Measurements from ENCODE around the gene QSOX1.
A peak's percentile ranks its signal among the peaks of the same experiment; 100 is the strongest.

QSOX1 gene

DNA sequence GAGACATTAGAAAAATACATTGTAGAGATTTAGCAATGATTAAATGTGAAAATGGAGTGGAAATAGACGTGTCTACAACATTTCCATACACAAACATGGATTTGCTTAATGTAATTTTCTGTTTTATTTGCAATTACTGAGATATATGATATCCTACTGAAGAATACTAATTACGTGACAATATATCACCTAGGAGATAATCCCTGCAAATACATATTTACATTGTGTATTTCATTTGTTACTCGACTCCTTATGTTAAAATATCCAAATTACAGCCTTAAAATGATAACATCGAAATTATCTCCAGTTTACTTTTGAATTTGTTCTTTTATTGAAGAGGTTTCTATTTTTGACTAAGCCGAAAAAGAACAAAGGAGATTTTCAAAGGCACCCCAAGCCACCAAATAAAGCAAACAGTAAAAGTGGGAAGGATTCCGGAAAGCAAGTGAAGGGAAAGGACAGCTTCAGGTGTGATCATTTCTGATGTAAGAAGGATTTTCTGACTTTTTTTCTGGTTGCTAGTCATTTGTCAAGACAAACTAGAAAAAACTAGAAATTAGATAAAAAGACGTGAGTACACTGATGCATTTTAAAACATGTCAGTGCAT, 83.3 kb downstream of the QSOX1 start:
- DNase-seq = no peak

DNA sequence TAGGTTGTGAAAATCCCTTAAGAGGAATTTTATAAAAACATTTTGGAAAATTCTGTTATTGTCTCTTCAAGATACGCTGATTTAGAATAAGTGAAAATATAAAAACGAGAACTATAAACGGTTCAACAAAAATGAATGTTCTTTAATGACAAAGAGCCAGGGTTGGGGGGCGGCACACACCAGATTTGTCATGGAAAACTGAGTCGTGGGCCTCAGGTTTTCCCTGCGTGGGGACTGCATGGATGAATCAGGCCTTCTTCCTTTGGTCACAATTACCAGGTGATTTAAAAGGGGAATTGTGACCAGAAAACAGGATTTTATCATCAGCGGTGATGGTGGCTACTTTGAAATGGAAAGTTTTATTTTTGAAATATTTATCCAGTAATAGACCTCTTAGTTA, 84.0 kb downstream of the QSOX1 start:
- no peak for DNase-seq

DNA sequence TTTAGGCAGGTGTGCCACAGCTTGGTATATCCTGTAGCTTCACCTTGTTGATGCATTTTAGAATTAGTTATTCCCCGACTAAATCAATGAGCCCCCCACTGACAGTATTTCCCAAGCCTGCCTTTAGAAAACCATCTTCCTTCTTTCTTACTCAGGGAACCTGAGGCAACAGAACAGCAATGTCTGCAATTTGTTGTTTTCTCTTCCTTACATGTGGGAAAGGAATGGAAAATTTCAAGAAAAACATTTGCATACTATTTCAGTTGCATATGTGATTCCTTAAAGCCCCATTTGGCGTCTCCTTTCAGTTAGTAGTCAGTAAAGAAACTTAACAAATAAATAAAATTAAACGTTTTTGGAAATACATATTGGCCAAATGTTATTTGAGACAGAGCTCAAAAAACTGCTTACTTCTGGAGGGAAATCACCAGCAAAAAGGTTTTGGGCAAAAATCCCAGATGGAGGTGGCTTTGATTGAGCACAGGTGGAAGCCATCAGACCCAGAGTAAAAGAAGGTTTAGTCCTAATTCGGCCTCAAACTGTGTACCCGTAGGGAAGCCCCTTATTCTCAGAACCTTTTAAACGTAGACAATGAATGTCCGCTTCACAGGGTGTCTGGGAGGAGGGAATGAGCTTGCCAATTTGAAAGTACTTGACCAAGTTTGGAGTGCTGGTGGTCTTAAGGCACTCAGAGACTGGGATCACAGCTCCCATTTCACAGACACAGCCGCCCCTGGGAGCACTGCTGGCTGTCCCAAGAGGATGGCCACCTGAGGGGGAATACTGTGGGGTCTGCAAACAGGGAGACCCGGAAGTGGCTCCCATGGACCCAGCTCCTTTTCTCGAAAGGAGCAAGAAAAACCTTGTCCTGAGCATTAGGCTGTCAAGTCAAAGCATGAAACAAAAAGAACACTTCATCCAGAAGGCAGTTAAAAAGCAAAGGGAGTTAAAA, 84.8 kb downstream of the QSOX1 start:
- DNase-seq = no peak

DNA sequence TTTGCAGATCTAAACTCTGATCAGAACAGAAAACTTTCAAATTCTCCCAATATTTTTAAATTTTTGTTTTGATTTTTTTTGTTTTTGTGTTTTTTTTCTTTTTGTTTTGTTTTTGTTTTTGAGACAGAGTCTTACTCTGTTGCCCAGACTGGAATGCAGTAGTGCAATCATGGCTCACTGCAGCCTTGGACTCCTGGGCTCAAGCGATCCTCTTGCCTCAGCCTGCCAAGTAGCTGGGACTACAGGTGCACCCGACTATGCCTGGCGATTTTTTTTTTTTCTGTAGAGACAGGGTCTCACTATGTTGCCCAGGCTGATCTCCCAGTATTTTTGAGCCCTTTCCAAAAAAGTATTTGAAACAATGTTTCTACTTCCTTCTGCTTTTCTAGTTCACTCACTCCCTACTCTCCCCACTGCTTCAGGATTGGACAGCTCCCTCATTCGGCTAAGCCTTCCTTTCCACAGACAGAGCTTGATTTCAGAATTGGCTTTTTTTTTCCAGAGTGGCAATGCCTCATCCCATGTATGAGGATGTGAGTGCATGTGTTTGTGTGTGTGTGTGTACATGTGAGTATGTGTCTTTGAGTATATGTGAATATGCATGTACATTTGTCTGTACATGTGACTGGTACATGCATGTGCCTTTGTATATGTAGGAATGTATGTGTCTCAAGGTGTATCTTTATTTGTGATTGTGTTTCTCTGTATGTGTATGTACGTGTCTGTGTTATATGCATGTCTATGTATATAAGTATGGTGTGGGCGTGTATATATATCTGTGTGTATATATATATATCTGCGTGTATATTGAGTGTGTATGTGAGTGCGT, 87.3 kb downstream of the QSOX1 start:
- DNase-seq = no peak

DNA sequence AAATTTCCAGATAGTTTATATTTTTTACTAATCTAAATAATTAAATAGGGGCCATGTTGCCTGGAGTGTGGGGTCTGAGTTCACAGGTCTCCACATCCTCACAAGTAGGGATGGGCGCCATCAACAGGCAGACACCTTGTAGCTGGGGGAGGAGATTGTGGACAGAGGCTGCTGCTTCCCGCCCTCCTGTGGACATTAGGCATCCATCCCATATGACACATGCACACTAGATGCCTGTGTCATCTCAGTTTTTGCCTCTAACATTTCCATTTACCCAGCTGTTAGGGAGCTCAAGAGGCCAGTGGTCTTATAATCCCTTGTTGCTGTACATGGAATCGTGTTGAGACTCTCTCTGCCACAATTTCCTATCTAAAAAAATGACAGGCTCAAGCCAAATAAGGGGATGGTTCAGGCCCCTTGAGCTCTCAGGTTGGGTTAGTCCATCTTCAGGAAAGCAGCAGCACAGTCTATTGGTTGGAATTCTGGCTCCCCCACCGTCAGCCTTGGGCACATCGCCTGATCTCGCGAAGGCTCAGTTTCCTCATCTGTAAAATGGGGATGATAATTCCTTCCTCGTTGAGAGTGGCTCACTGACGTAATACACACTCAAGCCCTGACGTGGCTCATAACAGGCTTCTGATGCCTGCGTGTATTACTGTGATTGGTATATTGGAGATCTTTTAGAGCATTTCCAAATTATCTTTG, 89.0 kb downstream of the QSOX1 start:
- DNase-seq = no peak

DNA sequence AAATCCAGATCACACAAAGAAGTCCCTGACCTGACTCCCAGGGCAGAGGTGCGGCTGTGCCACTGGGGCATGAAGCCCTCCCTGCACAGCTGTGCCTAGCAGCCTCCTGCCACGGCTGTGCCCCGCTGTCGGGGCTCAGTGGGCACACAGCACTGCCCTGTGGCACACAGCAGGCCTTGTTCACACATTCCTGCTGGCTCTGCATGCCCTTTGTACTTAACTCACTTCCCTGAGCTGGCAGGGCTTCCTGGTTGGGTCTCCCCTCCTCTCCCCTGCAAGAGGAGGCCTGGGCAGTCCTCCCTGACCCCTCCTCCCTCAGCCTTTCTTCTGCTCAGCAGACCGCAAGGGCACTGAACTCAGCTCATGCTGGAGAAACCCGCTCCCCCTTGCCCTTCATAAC, 90.2 kb downstream of the QSOX1 start:
- DNase-seq = no peak

DNA sequence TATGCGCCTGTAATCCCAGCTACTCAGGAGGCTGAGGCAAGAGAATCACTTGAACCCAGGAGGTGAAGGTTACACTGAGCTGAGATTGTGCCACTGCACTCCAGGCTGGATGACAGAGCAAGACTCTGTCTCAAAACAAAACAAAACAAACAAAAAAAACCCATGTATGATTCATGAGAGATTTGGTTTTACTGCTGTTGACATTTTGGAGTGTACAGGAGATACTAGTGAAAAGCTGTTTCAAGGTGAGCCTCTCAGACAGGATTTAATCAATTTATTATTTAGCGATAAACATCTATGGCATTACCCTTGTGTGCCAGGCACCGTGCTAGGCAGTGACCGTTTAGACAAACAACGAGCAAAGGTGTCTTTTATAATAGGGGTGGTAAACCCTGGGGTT, 91.9 kb downstream of the QSOX1 start:
- no peak for DNase-seq

DNA sequence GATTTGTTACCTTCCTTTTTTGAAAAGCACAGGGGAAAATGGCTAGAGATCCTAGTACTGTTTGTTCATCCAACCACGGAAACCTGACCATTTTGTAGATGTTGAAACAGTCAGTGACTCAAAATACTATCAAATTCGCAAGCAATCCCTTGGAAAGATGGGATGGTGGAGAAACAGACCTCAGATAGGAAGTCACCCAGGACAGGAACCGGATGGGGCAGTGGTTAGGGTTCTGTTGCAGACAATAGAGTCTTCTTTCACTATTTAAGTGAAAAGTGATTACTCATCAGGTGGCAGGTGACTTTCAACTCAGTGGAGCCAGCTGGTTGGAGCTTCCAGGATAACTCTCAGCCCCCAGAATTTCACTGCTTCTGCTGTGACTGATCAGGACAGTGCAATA, 92.4 kb downstream of the QSOX1 start:
- no peak for DNase-seq

DNA sequence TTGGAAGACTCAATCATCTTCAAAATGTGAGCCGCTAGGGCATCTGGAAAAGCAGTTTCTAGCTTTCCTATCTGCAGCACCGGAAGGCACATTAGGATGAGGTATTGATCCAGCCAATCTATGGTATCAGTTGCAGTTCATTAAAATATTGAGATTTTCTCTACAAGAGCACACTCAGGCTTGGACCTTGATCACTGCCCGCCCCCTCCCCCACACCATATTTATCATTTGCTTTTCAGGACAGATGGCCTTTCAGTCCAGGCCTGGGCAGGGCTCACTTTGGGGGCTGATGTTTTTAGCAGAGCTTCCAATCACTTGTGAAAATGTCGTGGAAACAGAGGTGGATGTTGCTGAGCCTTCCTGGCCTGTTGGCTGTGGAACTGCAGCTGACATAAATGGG, 92.9 kb downstream of the QSOX1 start:
- DNase-seq = no peak

DNA sequence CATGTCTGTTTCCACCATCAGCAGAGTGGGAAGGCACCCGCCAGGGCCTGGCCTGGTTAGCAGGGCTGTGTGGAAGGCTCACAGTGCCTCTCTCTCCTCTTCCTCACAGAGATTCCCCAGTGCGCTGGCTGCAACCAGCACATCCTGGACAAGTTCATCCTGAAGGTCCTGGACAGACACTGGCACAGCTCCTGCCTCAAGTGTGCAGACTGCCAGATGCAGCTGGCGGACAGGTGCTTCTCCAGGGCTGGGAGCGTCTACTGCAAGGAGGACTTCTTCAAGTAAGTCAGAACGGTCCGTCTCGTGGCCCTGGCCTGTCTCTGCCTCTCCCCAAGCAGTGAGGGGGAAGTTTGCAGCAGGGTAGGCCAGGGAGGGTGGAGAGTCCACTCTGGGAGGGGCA, 93.5 kb downstream of the QSOX1 start:
- DNase-seq = peak; percentile 8

DNA sequence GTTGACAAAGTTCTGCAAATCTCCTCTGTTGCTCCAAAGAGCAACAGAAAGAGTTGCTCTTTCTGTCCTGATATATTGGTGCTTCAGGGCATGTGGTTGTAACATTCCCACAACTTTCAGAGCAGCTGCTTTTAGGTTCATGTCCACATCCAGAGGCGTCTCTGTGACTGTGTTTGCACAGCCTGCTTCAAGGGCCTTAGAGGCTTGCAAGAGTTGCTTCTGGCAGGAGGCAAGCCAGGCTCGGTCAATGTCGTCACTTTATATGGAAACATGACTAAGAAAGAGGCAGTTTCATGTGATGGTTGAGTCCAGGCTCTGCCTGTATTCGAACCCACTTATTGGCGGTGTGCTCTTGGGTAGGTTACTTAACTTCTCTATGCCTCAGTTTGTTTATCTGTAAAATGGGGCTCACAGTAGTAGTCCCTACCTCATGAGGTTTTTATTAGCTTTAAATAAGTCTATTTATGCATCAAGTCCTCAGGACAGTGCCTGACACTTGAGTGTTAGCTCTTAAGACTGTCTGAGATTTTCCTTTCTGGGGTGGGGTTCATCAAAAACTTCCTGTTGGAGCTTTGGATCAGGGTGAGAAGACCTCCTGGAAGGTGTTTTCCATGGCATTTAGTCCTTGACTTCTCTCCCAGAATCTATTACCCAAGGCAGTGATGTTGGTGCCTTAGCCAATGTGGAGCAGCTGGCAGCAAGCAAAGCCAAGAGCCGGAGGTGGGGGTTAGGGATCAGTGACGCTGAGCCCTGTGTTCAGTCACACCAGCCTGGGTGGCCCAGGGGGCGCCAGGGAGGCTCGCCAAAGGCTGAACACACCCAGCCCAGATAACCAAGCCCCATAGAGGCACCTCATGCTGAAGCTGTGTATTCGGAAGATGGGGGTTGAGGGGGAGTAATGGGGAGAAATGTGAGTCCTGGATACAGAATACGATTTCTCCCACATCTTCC, 94.3 kb downstream of the QSOX1 start:
- peak; percentile 73 for DNase-seq

DNA sequence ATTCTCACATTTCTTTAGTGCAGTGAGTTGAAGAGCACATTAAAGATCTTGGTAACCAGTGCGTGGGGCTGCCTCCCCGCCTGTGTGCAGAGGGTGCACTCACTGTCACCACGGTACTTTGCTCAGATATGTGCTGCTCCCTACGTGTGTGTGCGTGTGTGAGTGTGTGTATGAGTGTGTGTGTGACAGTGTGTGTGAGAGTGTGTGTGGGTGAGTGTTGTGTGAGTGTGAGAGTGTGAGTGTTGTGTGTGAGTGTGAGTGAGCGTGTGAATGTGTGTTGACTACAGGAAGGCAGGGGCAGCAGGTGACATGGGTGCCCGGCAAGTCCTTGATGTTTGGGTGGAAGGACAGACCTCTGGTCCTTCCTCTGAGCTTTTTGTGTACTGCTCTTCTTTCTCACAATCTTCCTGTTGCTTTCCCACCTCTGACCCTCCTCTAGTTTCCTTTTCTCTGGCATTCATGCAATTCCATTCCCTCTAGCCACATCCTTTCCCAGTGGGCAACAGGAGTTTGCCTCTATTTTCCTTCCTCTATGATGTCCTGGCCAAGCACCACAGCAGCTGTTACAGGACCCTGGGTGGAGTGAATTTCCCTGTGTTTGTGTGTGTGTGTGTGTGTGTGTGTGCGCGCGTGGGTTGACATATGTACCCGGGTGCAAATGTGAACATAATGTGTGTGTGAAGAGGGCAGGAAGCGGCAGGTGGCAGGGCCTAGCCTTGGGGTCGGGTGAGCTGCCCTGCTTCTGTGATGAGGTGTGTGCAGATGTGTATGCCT, 95.2 kb downstream of the QSOX1 start:
- DNase-seq = no peak

DNA sequence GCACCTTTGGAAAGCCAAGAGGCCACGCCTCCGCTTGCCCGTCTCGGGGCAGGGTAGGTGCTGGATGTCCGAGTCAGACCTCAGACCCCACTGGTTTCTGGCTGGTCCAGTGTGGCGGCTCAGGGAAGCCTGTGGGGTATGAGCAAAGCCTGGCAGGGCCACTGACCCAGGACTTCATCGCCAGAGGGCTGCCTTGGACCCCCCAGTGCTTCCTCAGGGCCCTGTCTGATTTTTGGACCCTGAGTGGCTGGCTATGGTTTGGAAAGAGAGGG, 95.8 kb downstream of the QSOX1 start:
- no peak for DNase-seq

DNA sequence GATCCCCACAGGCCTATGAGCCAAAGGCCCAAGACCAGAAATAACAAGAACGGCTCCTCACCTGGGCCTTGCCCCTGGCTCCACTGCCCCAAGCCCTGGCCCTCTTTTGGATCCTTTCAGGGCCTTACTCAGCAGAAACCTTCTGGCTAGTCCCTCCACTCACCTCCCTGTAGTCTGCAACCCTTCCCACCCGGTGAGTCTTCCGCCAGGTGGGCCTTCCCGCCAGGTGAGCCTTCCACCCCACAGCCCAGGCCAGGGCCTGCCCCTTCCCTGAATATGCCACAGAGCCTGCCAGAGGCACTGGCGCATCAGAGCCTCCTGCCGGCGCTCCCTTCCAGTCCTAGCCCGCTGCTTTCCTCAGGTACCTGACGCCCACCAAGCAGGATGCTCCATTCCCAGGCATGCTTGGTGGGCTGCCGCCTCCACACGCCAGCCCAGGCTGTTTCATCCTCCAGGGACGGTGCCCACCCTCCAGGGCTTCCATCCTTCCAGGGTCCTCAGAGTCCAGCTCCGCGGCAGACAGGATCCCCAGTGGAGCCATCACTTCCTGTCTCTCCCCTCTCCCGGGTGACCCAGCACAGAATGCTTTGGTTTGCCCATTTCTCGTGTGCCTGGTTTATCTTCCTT, 96.3 kb downstream of the QSOX1 start:
- no peak for DNase-seq

DNA sequence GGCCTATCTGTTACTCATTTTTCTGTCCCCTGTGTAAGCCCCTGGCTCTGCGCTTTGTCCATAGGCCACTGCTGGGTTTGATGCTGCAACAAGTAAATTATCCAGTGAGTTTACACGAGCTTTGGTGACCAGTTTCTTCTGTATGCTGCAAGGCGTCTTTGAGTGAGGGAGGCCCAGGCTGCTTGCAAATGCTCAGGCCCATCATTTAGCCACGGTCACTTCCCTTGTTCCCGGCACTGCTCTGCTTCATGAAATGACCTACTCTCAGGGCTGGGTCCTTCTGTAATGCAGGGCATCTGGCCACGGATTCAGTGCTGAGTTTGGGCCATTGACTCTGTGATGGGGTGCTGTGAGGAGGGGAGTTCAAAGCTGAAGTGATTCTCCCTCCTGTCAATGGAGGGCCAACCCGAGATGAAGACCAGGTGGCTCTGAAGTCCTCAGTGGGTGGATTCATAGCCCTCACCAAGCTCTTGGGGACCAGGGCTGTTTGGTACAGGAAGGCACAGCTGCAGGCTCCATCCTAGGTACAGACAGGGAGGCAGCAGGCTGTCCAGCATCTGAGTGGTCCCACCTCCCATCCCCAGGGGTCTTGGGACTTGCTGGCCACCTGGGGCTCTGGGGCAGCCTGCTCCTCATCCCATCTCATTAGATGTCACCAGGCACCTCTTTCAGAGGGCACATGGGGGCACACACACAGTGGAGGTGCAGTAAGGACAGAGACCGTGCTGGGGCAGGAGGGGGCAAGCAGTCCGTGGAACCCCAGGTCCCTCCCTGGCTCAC, 97.0 kb downstream of the QSOX1 start:
- DNase-seq = no peak

DNA sequence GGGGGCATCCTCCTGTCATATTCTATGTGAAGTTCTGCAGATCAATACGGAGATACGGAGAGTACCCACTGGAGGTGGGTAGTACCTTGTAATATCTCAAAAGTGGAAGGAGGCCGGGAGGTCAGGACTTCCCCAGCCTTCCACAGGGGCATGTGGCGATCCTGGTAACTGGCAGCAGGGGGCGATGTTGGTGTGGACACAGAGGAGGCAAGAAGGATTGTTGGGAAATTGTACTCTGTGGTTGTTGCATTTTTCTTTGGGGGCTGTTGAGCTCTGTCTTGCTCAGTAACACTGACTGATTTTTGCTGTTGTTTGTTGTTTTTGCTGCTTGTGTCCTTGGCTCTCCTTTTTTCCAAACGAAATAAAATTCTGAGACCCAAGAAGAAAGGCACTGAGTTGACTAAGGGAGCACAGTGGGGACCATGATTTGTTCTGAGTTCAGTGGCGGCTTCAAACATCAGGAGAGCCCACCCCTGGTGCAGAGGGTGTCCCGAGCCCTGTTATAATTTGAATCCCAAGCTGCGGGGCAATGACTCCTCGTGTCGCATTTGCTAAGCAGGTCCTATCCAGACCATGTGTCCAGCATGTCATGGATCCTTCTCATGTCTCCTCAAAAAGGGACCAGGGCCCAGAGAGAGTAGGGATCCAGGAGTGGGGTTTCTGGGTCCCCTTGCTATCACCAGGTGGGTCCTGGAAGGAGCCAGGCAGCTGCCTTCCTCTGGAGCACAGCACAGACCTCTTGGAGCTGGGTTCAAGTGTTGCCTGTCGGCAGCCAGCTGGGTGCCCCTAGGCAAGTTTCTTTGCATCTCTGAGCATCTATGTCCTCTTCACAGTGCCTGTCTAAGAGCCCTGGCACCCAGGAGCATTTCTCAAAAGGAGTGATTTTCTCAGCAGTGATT, 98.2 kb downstream of the QSOX1 start:
- peak; percentile 75 for DNase-seq

Measured in NCI-H510A treated with DMSO at 0.1 percent for 48 hours (cell line).